Cardiac fibroblast (primary cell): ENCODE measurements around the gene PXK.

Experiments used
- DNase-seq, 2 donors: peaks; one replicate each; pipeline versions ENCODE4 v3.0.0 to v3.0.0-alpha.2; 2010; ENCODE audit warnings: low read depth in 2 of 2
- H3K4me3 ChIP-seq, 2 donors: replicated peaks in 1 of 2; 1 replicate in 1 of 2; 2 replicates in 1 of 2; pipeline ENCODE4 v1.5.1; 2011; ENCODE audit warnings: low read depth in 2 of 2, low read length in 2 of 2, mild to moderate bottlenecking in 2 of 2, moderate library complexity in 1 of 2
- CTCF ChIP-seq: IDR thresholded peaks from one replicate; pipeline ENCODE4 v1.5.1; 2011; ENCODE audit warnings: low read depth, mild to moderate bottlenecking, low read length, inconsistent platforms

The PXK gene

DNA sequence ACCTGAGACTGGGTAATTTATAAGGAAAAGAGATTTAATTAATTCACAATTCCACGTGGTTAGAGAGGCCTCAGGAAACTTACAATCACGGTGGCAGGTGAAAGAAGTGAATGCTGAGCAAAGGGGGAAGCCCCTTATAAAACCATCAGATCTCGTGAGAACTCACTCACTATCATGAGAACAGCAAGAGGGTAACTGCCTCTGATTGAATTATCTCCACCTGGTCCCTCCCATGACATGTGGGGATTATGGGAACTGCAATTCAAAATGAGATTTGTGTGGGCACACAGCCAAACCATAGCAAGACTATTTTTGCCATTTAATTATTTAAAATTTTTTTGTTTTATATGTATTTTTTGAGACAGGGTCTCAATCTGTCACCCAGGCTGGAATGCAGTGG, 132.2 kb downstream of the PXK start:
- H3K4me3 ChIP-seq: no peak overlapping the region
- TF ChIP-seq CTCF: no peak
- DNase-seq: no peak

DNA sequence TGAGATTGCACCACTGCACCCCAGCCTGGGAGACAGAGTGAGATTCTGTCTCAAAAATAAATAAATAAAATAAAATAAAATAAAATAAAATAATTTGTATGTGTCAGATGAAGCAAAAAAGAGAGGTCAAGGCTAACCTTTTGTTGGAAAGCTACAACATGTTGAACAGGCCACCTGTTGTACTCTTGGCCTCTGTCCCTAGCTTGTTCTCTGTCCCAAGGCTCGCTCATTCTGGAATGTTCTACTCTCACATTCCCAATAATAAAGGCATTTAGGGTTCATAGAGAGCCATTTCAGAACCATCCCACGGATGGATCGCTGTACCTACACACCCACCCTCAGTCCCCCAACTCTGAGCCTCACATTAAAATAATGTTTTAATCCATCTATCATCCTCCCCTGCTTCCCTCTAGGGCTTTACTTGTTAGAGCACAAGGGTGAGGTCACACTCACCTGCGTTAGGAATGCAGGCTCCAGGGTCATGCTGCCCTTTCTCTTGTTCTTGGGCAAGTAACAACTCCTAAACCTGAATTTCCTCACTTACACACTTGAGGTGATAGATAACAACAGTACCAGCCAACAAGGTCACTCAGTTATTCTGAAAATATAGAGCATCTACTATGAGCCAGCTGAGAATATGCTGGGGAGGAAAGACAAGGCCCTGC, 134.3 kb downstream of the PXK start:
- DNase-seq: no peak
- TF ChIP-seq CTCF: no peak
- H3K4me3 ChIP-seq: no peak overlapping the region

GRCh38 chr3:58469096-58469495, 136.4 kb downstream of the PXK start:
- H3K4me3 ChIP-seq: no peak overlapping the region
- TF ChIP-seq CTCF: no peak
- DNase-seq: no peak

GRCh38 chr3:58470363-58471024, 137.8 kb downstream of the PXK start:
- TF ChIP-seq CTCF: no peak
- H3K4me3 ChIP-seq: no peak overlapping the region
- no peak for DNase-seq

DNA sequence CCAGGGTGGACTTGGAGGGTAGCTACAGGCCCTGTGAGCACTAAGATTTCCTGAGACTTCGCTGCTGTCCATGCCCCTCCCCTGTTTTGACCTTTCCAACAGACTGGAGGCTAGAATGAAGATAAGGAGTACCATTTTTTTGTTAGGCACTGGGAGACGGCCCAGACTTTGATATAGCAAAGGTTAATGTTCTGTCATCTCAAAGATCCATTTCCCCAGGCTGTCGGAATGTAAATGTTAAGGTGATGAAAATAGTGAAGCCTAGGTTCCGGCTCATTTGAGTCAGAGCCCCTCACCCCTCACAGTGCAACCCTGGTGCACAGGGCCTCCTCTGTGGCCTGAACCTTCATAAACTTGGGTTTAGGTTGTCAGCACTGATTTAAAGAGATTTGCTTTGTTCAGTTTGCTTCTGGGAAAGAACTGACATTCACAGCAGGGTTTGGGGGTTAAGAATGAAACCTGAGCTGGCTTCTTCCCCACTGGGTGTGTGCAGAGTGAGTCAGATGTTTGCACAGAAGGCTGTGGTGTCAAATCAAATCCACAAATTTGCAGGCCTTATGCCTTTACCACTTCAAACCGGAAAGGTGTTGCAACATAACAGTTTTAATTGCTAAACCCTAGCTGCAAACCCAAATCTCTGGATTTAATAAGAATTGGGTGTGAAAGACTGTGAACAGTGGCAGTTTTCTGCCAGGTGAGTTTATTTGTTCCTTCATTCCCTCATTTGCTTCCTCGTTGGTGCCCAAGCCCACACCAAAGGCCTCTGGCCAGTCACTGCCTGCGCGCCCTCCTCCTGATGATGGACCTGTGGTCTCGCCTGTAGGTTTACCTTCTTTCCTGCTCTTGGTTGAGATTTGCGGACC, 138.6 kb downstream of the PXK start:
- no peak overlapping the region for H3K4me3 ChIP-seq
- TF ChIP-seq CTCF: no peak
- DNase-seq: peak; percentile 79 to 93

GRCh38 chr3:58473275-58473674, 140.6 kb downstream of the PXK start:
- TF ChIP-seq CTCF: no peak
- no peak for DNase-seq
- no peak overlapping the region for H3K4me3 ChIP-seq
